ENCODE results near the gene ARHGEF12.

GRCh38 chr11:120329556-120329955, 6.7 kb upstream of the ARHGEF12 start:
- TF ChIP-seq, protein P1, sequence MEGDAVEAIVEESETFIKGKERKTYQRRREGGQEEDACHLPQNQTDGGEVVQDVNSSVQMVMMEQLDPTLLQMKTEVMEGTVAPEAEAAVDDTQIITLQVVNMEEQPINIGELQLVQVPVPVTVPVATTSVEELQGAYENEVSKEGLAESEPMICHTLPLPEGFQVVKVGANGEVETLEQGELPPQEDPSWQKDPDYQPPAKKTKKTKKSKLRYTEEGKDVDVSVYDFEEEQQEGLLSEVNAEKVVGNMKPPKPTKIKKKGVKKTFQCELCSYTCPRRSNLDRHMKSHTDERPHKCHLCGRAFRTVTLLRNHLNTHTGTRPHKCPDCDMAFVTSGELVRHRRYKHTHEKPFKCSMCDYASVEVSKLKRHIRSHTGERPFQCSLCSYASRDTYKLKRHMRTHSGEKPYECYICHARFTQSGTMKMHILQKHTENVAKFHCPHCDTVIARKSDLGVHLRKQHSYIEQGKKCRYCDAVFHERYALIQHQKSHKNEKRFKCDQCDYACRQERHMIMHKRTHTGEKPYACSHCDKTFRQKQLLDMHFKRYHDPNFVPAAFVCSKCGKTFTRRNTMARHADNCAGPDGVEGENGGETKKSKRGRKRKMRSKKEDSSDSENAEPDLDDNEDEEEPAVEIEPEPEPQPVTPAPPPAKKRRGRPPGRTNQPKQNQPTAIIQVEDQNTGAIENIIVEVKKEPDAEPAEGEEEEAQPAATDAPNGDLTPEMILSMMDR (IDR thresholded peaks at IDR 0.05), result no peak
- no peak for TF ChIP-seq EZH2 (IDR thresholded peaks at IDR 0.05; ENCODE audit: borderline replicate concordance, insufficient read depth, low read depth, low read length, poor library complexity, severe bottlenecking)
